Gastroesophageal sphincter (tissue), 3 donors: ENCODE data around the gene CNN2.

Experiments
- EP300 ChIP-seq: sonication (generic); formaldehyde crosslinking; IDR thresholded peaks from one replicate; pipeline ENCODE4 v1.6.1; 2017; ENCODE audit warnings: antibody characterized with exemption, mild to moderate bottlenecking
- TF ChIP-seq, protein P1 (sequence below), 4 experiments: fragments of 200-600 bp in 2 of 4; fragments of 450-650 bp in 2 of 4; sonication (generic) in 1 of 4; IDR thresholded peaks; one replicate each; pipeline ENCODE4 v1.5.1; 2017 to 2019; ENCODE audit warnings: antibody characterized with exemption in 4 of 4, mild to moderate bottlenecking in 2 of 4, moderate library complexity in 2 of 4

DNA sequence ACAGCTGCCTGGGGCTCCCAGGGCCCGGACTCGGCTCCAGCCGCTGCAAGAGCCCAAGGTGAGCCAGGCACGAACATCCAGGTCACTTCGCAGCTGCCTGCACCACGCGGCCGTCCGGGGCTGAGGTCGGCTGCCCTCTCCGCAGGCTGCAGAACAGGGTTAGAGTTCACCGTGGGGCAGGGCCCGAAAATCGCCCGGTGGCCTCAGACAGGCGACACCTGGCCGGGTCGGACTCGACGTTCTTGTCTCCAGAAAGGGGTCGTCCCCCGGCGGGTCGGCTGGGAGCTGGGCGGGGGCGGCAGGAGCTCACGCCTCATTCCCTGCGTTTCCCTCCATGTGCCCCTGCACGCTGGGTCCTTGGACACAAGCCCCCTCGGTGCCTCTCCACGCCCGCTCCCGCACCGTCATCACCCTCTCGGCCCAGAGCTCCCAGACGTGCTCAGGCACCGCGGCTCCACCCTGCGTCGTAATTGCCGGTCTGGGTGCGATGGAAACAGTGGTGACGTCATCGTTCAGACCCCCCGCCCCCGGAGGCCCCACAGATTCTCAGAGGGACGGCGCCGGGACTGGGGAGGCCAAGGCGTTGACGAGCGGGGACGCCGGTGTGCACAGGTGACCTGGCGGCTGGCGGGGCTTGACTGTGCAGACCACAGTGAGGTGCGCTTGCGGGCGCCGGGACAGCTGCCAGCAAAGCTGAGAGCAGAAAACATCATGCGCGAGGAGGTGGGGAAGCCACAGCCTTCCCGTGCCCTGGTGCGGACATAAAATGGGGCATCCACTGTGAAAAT, 30.2 kb upstream of the CNN2 start:
- TF ChIP-seq, protein P1, sequence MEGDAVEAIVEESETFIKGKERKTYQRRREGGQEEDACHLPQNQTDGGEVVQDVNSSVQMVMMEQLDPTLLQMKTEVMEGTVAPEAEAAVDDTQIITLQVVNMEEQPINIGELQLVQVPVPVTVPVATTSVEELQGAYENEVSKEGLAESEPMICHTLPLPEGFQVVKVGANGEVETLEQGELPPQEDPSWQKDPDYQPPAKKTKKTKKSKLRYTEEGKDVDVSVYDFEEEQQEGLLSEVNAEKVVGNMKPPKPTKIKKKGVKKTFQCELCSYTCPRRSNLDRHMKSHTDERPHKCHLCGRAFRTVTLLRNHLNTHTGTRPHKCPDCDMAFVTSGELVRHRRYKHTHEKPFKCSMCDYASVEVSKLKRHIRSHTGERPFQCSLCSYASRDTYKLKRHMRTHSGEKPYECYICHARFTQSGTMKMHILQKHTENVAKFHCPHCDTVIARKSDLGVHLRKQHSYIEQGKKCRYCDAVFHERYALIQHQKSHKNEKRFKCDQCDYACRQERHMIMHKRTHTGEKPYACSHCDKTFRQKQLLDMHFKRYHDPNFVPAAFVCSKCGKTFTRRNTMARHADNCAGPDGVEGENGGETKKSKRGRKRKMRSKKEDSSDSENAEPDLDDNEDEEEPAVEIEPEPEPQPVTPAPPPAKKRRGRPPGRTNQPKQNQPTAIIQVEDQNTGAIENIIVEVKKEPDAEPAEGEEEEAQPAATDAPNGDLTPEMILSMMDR (IDR thresholded peaks at IDR 0.05) = no peak
- no peak for TF ChIP-seq EP300
